Tibial artery (tissue), 4 donors: ENCODE results near the gene KIAA1671.

ENCODE experiments used
- DNase-seq, 2 donors: peaks; one replicate each; pipeline ENCODE4 v3.0.0-alpha.2; 2019
- H3K27ac ChIP-seq, 2 donors: fragments of 200-600 bp; sonication (generic) in 1 of 2; 1 replicate in 1 of 2; 2 replicates in 1 of 2; pipeline ENCODE4 v1.5.1; 2018 to 2019; ENCODE audit warnings: mild to moderate bottlenecking in 1 of 2
- H3K27me3 ChIP-seq, 2 donors: fragments of 200-600 bp; sonication (generic) in 1 of 2; one replicate each; pipeline versions ENCODE4 v1.5.1 to v1.6.0; 2016 to 2019
- H3K36me3 ChIP-seq, 3 donors: fragments of 200-600 bp; sonication (generic) in 2 of 3; one replicate each; pipeline ENCODE4 v1.5.1; 2016 to 2019; ENCODE audit warnings: mild to moderate bottlenecking in 2 of 3
- H3K4me1 ChIP-seq, 4 donors: fragments of 200-600 bp; sonication (generic) in 2 of 4; 1 replicate in 3 of 4; 2 replicates in 1 of 4; pipeline ENCODE4 v1.5.1; 2016 to 2019
- H3K4me3 ChIP-seq, 2 donors: fragments of 200-600 bp; sonication (generic) in 1 of 2; 1 replicate in 1 of 2; 2 replicates in 1 of 2; pipeline ENCODE4 v1.5.1; 2018 to 2019; ENCODE audit warnings: mild to moderate bottlenecking in 2 of 2
- H3K9me3 ChIP-seq, 3 donors: fragments of 200-600 bp; sonication (generic) in 1 of 3; one replicate each; pipeline ENCODE4 v1.5.1; 2016 to 2019
- CTCF ChIP-seq, 2 experiments: fragments of 200-600 bp in 1 of 2; fragments of 450-650 bp in 1 of 2; IDR thresholded peaks; one replicate each; pipeline ENCODE4 v1.5.1; 2017 to 2019; ENCODE audit warnings: antibody characterized with exemption in 2 of 2, mild to moderate bottlenecking in 1 of 2, moderate library complexity in 1 of 2
- intact Hi-C: fragments of 100-400 bp; cut with DNase I; formaldehyde crosslinking; loops from one replicate; pipeline ENCODE4 v1.15.0; 2023; ENCODE audit warnings: low total_unique reads

Gene KIAA1671

DNA sequence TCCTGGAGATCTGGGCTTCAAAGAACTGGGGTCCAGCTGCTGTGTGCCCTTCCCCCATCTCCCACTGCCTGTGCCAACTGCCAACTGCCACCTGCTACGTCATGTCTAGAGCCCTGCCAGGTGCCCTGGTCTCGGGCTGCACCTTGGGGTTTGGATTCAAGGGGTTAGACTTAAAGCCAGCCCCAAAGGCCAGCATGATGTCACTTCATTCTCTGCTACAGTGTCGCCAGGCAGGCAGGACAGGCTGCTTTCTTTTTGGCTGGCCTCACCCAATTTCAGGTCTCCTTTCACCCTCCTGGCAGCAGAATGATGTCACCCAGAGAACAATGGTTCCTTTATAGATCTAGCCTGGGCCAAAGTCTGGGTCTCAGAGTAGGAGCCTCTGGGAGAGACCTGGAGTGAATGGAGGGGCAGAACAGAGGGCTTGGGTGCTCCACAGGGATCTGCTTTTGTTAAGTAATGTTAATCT, 167.6 kb downstream of the KIAA1671 start:
- no peaks in the 10 kb centered on the region for H3K9me3 ChIP-seq
- H3K4me1 ChIP-seq = peaks cover 0 to 71% (median 27%) of the 10 kb centered on the region in 4 donors
- no peak for TF ChIP-seq CTCF (IDR thresholded peaks at IDR 0.05)
- DNase-seq = no peak
- H3K27ac ChIP-seq = peak overlapping the region; percentile 6 to 51
- H3K27me3 ChIP-seq = no peaks in the 10 kb centered on the region
- H3K4me3 ChIP-seq = no peak overlapping the region
- H3K36me3 ChIP-seq = peaks cover 0 to 19% (median 17%) of the 10 kb centered on the region in 3 donors
- intact Hi-C loops = no loop called here

DNA sequence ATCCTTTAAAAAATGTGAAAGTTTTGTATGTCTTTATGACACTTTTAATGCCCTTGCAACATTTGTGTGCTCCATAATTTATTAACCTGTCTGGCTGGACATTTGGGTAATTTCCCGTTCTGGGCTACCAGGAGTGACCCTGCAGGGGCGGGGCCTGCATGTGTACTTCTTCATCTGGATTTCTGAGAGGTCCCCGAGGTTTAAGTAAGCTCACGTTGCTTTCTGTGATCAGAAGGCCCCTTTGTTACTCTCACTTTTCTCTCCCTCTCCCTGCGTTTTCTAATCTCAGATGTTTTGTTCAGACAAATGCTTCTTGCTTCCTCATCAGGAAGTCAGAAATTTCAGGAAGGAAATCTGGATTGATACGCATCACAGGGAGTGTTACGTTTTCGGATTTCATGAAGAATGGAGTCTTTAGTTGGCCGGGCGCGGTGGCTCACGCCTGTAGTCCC, 168.3 kb downstream of the KIAA1671 start:
- Histone ChIP-seq H3K27me3 (no peaks in the 10 kb centered on the region), H3K4me3 (no peak overlapping the region), H3K4me1 (peaks cover 0 to 69% (median 26%) of the 10 kb centered on the region in 4 donors), H3K36me3 (peaks cover 0 to 19% (median 17%) of the 10 kb centered on the region in 3 donors), H3K27ac (peak overlapping the region; percentile 6 to 51), H3K9me3 (no peaks in the 10 kb centered on the region)
- no peak for DNase-seq
- intact Hi-C loops = no loop called here
- no peak for TF ChIP-seq CTCF (IDR thresholded peaks at IDR 0.05)

- no peak overlapping the region for H3K27ac ChIP-seq
- H3K27me3 ChIP-seq = no peaks in the 10 kb centered on the region
- H3K9me3 ChIP-seq = no peaks in the 10 kb centered on the region
- peaks cover 0 to 17% (median 12%) of the 10 kb centered on the region in 3 donors for H3K36me3 ChIP-seq
- H3K4me3 ChIP-seq = no peak overlapping the region
- no peak for DNase-seq
- intact Hi-C loops = no loop called here
- H3K4me1 ChIP-seq = peaks cover 0 to 70% (median 36%) of the 10 kb centered on the region in 4 donors
- no peak for TF ChIP-seq CTCF (IDR thresholded peaks at IDR 0.05)
These were observed 169.7 kb downstream of the KIAA1671 start for GRCh38 chr22:25122136-25122764.

DNA sequence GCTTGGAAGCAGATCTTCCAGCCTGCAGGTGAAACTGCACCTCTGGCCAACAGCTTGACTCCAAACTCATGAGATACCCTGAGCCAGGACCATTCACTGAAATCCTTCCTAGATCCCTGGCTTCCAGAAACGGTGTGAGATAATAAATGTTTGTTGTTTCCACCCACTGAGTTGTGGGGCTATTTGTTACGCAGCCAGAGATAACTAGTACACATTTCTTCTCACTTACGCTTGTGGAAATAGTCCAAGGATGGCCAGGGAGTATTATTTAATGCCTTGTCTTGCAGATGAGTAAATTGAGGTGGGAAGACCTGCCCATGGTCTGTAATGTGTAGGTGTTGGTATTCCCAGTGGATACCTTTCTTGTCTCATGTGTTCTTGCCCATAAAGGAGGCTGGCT, 171.2 kb downstream of the KIAA1671 start:
- no peak overlapping the region for H3K27ac ChIP-seq

GRCh38 chr22:25125693-25126357, 173.3 kb downstream of the KIAA1671 start:
- Histone ChIP-seq H3K9me3 (no peaks in the 10 kb centered on the region), H3K4me1 (peaks cover 0 to 85% (median 54%) of the 10 kb centered on the region in 4 donors), H3K36me3 (peaks cover 0 to 9% (median 0%) of the 10 kb centered on the region in 3 donors), H3K4me3 (no peak overlapping the region), H3K27me3 (no peaks in the 10 kb centered on the region), H3K27ac (no peak overlapping the region)
- TF ChIP-seq CTCF (IDR thresholded peaks at IDR 0.05) = no peak
- intact Hi-C loops = no loop called here
- DNase-seq = no peak

More for the DNA sequence above, 171.2 kb downstream of the KIAA1671 start:
- Histone ChIP-seq H3K4me3 (no peak overlapping the region), H3K27me3 (no peaks in the 10 kb centered on the region), H3K9me3 (no peaks in the 10 kb centered on the region), H3K36me3 (peaks cover 0 to 9% (median 5%) of the 10 kb centered on the region in 3 donors), H3K4me1 (peaks cover 0 to 84% (median 48%) of the 10 kb centered on the region in 4 donors)
- TF ChIP-seq CTCF (IDR thresholded peaks at IDR 0.05) = no peak
- intact Hi-C loops = no loop called here
- DNase-seq = no peak
